GM20431 (cell line): ENCODE measurements around the gene HIPK2.

ENCODE experiments used
- in situ Hi-C: fragments of 300-500 bp; cut with MseI, MboI; formaldehyde crosslinking; loops from one replicate; pipeline ENCODE4 v1.15.0; 2020; ENCODE audit warnings: low sequenced_read_pairs; ENCODE audit not compliant: unreplicated experiment

The HIPK2 gene

DNA sequence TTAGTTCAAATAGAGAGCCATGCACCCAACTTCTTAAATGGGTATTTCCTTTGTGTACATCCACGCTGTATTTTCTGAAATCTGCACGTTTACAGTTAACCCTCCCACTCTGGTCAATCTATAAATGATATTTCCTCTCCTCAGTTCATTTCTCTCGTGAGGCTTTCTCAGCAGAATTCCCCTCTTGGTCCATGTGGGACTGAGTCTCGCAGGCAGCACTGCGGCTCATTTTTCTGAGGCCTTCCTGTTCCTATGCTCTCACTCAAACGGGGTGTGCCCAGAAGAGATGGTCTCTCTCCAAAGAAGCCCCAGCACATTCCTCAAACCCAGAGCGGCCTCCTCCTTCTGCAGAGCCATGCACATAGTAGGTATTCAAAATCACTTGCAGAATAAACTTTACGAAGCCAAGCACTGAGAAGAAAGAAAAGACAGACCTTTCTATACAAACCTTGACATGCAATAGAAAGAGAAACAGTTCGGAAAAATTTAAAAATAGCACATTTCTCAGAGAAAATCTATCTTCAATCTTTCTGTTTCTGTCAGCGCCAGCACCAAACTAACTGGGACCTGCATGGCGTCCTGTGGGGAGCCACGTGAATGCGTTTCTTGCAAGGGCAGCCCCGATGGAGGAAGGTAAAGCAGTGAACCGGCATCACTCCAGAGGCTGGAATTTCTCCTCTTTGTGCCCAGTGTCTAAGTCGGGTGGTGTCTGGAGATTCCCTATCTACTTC, 77.1 kb downstream of the HIPK2 start:
- in situ Hi-C loops = no loop called here

DNA sequence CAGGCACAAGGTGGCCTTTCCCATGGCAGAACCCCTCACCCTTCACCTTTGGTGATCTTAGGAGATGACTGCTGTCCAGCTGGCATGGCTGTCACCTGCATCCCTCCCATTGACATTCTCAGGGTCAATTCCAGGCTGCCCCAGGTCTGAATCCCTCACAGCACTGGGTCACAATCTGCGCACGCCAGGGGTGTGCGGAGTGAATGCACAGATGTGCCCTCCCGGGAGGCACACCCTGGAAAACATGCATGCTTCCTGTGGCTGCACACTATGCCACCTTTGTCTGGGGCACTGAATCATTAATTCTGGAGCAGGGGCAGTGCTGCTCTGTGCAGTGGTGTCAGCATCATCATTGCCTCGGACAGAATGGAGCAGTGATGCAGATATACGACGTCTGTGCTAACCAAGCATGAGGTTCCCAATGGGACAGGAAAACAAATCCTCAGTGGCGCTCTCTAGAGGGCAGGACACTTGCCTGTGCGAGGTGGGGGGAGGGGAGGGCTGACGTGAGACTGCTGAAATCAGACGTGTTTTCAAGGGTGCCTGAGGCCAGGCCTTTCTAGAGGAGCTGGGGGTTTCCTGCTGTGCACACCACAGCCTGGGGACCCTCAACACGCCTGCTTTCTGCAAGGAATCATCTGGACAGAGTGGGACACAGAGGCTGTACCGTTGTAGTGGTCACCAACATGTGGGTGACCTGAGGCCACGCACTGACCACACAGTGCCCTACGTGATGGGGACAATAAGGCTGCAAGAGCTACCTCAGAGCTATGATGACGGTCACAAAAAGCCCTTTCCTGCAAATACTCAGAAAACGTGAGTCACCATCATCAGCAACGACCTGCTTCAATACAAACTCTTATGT, 77.9 kb downstream of the HIPK2 start:
- in situ Hi-C loops = no loop called here

DNA sequence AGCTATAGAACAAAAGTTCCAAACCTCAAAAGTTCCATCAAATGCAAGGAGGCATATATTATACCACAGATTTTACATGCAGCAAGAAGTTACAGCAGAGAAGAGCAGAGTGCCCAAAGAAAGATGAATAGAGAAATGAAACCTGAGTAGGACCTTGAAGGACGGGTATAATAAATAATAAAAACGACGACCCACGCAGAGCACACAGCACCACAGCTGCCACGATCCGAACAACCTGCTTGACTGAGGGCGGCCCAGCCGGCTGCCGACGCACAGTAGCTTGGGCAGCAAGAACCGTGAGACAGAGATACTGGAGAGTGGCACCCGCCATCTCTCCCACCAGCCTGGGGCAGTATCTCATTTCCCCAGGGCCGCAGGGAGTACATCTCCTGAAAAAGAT, 79.0 kb downstream of the HIPK2 start:
- in situ Hi-C loops = no loop called here

DNA sequence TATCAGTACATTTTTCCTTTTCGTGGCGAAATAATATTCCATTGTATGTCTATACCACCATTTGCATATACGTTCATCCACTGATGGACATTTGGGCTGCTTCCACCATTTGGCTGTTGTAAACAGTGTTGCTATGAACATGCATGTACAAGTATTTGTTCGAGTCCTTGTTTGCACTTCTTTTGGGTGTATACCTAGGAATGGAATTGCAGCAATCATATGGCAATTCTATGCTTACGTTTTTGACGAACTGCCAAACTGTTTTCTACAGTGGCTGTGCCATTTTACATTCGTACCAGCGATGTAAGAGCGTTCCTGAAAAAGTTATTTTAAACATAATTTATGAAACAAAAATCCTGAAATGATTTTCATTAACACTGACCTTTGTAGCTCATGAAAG, 79.5 kb downstream of the HIPK2 start:
- in situ Hi-C loops = no loop called here

DNA sequence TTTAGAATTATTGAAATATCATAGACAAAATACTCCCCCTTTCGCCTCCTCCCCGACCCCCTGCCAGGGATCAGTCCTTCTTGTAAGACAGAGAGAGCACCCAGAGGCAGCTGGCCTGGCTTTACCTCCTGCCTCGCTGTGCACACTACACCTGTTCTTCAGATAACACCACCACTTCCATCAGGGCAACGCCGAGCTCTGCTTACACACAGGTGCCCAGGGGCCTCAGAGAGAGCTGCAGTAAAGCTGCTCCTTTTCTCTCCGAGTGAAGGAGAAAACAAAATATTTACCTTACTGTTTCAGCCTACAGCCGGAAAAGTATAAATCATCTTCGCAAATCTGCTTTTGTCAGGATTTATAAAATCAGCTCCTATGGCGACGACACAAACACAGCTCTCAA, 80.7 kb downstream of the HIPK2 start:
- in situ Hi-C loops = no loop called here

DNA sequence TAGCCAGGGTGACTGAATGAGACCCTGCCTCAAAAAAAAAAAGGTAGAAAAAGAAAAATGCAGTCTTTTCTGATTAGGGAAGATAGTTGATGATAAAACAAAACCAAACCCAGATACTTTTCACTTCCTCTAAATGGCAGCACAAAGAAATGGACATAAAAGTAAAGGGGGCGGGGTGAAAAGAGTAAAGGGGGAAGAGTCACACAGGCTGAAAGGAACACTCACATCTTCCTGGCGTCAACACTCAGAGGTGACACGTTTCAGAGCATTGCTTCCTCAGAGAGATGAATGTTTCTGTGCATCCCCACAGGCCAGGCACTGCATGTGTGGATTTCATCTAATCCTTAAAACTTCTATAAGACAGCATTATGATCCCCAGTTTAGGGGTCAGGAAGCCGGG, 81.2 kb downstream of the HIPK2 start:
- in situ Hi-C loops = no loop called here

DNA sequence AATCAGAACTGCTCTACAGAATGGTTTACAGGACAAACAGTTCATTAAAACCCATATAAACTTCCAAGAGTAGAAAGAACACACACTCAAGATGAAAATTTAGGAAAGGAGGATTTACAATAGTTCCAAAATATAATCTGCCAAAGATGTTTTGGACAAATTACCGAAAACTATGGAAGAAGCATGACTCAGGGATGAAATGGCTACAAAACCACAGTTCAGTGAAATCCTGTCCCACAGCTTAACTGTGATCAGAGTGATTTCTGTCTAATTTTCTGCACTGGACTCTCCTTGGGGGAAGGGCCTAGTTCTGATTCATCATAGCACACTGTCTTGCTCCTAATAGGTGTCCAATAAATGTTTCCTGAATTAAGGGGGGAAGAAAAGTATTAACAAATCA, 82.2 kb downstream of the HIPK2 start:
- in situ Hi-C loops = no loop called here

DNA sequence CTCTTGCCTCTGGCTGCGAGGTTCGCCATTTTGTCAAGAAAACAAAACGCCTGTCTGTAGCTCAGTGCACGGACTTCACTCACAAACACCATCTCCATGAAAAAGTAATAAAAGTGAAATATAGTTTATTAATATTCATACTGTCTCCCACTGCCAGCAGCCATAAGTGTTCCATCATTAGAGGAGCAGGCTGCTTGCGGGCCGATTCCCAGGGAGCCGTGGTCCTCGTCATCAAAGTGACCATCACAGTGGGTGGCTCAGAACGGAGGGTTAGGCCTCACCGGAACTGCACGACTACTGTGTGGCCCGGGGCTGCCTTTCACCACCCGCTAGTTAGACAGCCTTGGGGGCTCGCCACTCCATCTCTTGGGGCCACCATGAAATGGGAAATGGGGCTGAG, 82.7 kb downstream of the HIPK2 start:
- in situ Hi-C loops = no loop called here

DNA sequence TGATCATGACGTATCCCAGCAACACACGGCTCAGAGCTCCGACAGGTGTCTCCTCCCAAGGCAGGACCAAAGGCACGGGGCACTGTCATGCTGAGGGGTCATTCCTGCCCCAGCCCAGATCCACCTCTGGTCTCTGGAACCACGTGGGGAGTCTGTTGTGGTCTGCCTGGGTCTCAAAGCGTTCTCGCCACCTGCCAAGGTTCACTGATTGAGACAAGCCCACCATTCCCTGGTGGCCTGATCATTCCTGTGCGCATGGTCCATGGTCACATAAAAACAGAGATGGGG, 83.5 kb downstream of the HIPK2 start:
- in situ Hi-C loops = no loop called here

DNA sequence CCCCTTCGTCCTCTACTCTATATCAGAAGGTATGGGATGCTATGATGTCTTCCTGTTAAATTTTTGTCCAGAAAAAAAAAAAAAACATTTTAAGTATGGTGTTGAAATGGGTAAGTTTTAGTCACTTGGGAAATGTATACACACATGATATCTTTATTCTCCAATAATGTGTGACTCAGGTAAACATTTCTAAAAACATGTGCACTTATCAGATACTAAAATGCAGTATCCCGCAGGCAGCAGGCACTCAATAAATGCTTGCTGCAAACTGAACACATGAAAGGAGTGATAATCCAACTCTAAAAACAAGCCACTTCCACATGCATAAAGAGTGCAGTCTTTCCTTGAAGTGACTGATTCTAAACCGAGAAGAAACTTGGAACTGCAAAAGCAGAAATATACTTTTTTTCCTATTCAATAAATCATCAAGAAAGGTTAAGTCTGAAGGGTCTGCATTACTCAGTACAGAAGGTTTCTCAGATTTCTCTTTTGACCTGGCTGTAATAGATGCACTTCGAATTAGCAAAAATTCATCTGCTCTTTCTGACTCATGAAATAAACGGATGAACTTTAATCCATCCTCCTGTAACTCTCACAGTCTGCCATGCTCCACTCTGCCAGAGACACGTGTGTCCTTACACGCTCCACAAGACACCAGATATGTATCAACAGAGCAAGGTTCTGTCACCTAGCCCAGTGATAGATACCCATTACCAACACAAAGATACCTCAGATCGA, 84.0 kb downstream of the HIPK2 start:
- in situ Hi-C loops = no loop called here

DNA sequence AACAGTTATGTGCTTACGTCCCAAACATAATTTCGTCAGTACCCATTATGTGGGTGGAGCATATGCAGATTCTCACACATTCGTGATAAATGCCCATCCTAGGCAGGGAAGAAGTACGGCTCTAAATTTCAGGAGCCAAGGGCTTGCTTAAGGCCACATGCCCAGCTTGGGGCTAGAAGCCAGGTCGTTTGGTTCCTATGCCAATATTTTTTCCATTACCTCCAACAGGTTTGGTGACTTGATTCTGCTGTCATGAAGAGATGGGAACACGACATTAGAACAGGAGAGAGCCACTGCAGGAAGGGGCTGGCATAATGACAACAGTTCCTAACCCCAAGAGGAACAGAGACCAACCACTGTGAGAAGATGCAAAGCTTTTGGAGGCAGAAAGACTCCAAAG, 85.1 kb downstream of the HIPK2 start:
- in situ Hi-C loops = no loop called here

DNA sequence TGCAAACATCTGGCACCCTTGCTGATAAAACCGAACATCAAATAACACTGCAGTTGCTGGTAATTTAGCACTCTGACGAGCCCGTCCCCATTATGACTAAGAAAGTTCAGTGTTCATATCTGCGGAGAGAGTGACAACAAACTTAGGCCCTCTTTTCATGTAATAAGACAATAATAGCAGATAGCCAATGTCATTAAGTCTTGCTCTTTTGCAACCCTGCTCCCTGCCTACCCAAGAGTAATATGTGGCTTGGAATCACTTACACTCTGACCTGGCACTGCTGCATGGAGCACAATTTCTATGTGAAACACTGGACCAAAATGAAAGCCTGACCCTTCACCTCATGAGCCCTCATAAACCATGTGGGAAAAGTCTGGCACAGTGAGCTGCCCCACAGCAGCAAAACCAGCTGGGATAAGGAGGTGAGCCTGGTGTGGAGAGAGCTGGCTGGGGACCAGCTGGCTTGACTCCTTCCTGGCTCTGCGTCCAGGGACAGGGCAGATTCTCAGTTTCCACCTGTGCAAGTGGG, 86.5 kb downstream of the HIPK2 start:
- in situ Hi-C loops = no loop called here

DNA sequence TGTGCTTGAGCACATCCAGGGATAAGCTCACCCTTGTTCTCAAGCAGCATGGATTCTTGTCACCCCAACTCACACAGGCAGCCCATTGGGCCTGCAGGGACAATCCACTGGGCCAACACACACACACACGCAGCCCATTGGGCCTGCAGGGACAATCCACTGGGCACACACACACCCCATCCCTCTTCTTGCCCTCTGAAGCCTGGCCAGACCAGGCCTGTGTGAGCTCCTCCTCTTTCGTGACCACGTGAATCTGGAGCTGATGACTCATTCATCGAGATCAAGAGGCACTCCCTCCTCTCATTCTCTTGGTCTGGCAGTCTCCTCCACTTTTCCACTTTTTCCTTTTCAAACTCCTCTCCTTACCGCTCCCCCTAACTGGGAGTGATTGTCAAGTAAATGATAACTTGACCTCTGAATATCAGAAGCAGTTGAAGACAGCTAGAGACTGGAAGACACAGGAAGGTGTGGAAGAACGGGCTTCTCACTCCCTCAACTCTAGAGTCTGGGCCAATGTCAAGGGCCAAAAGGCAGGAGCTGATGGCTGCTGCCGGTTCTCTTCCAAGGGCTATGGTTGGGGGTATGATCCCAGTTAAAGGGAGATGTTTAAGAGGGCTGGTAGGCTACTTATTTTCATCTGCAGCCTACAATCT, 89.7 kb downstream of the HIPK2 start:
- in situ Hi-C loops = no loop called here

DNA sequence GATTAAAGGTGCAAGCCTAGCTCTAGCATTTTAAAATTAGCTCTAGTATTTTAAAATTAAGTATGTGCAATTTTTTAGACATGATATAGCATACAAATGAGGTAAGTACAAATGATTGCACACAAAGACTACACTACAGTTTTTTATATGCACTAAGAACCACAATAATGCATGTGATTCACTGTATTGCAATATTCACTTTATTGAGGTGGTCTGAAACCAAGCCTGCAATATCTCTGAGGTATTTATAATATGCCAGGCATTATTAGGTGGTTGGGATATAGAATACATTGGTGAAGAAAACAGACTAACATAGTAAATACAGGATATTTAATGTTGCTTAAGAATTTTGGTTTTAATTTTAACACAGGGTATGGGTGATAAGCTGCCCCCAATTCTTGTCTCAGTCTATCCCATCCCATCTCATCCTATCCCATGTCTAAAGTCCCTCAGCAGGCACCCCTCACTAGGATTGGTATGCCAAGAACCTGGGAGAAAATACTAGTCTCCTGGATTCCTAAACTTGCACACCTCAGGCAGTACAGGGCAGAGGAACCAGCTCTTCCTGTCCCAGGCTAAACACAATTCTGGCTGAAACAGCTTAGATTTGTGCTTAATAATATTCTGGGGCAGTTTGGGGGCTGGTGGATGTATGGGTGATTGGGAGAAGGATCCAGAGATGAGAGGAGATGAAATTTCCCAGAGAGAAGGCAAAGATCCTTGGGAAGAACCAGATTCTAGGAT, 90.4 kb downstream of the HIPK2 start:
- in situ Hi-C loops = no loop called here

DNA sequence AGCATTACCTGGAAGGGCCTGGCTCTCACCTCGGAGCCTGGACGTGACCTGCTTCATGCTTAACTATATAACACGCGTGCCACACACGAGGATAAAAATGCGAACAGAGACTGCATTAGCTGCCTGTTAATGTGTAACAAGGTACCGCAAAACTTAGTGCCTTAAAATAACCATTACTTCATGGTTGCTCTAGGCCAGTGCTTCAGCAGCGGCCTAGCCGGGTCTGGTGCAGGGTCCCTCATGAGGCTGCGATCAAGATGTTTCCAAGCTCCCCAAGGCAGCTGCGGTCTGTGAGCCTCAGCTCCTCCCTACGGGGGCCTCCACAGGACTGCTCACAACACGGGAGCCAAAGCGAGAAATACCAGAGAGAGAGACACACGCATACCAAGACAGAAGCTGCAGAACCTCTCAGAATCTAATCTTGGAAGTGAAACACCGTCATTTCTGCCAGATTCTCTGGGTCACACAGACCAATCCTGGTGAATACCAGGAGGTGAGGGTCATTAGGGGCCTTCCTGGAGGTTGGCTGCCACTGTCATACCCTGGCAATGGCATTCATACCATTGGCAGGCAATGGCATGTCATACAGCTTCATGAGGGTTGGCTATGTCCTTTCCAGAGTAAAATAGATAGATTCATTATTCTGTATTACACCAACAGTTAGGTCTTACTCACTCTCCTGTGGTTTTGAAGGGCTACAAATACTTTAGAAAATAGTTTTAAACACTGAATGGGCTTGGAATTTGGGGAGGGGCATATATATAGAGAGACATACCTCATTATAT, 94.5 kb downstream of the HIPK2 start:
- in situ Hi-C loops = no loop called here

DNA sequence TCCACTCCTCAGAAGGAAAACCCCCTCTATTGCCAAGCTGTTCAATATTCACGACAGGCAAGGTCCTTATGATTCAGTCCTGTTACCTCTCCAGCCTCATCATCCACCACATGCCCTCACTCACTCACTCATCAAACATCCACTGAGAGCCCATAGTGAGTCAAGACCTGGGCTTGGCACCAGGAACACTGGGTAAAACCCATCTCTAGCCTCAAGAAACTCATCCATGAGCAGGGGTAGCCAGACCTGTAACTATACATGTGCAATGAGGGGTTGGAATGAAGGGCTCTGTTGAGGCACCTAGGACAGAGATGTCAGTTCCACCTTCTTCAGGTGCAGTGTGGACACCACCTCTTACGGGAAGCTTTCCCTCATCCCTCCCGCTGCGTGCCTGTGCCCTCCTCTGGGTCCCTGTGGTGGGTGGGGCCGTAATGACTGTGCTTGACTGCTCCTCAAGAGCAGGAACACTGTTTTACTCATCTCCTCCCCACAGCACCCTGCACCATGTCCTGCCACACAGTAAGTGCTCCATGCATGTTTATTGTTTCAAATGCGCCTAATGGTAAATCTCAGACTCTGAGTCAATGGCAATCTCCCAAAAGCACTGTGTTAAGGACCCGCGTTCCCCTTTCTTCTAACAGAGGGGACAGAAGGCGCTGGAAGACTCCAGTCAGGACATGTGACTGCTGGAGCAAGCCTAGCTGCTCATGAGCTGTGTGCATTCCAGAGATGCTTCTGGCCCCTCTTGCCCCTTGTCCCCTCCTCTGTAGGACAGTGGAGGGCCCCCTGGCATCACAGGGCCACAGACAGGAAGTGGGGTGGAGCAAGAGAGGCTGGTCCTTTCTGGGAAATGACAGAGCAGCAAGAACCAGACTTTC, 95.4 kb downstream of the HIPK2 start:
- in situ Hi-C loops = no loop called here

DNA sequence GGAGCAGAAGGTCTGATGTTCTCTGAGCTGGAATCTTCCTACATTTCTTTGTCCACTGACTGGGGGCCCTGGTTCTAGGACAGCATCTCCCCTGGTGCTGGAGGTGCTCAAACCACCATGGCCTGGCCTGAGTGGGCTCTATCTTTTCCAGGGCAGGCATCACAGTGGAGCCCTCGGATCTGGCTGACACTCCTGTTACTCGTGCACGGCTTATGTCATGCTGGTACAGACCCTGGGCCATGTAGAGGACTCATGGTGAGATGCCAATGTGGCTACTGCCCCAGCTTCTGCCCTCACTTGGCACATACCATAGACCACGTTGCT, 96.0 kb downstream of the HIPK2 start:
- in situ Hi-C loops = no loop called here

DNA sequence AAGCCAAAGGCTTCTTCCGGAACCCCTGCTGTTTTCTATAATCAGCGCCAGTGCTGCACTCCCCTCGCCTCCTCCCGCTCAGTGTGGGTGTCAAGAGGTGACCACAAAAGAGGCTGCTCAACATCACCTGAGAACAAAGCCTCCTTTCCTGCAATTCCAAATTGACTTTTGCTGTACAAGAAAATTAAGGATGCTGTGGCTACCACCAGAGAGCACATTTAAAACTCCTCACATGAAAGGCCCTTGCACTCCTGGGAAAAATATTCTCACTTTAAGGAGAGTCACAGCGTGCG, 96.4 kb downstream of the HIPK2 start:
- in situ Hi-C loops = no loop called here
